NCI-H2227 (cell line): ENCODE measurements around the gene EMC9.

Experiments
- DNase-seq: peaks from one replicate; lab custom pipeline; 2025; ENCODE audit not compliant: unreplicated experiment; lab: John Stamatoyannopoulos, UW

The EMC9 gene

DNA sequence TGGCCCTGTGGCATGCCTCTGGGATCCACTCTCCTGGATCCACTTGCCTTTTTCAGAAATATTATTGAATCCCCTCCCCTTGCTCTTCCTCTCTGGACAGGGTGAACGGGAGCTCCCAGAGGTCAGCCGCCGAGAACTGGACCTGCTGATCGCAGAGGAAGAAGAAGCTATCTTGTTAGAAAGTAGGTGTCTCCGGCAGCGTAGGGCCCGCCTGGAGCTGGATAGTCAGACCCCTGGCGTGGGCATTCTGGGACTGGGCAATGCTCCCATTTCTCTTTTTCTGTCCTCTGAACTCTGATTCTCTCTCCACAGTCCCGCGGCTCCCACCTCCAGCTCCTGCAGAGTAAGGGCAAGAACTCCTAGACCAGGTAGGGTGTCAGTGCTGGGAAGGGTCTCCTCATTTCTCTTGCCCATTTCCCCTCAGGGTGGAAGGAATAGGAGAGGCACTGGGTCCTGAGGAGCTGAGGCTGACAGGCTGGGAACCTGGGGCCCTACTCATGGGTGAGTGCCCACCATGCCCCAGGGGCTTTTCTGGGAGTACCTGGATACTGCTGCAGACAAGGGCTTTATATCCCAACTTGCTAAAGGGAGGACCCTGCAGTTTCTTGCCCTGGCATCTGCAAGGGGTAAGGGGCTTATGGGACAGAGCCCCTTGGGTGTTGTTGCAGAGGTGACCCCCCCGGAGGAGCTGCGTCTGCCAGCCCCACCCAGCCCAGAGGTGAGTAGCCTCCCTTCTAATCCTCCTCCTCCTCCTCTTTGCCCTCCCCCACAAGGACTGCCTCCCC lies 35.8 kb upstream of the EMC9 start:
- DNase-seq = no peak

DNA sequence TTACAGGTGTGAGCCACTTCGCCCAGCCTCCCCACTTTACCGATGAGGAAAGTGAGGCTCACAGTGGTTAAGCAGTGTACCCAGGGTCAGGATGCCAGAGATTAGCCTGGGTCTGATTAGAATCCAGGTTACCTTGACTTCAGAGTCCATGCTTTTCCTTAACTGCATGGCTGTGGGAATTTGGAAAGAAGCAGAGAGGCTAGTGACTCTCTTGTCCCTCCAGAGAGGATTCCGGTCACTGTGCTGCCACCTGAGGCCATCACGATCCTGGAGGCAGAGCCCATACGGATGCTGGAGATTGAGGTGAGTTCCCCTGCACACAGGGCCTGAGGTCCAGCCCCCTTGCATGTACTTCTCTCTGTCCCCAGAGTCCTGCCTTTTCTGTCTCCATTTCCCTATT lies 35.2 kb upstream of the EMC9 start:
- DNase-seq = no peak

GRCh38 chr14:24172871-24173281 lies 31.5 kb upstream of the EMC9 start:
- DNase-seq = peak; percentile 27

GRCh38 chr14:24172261-24172860 lies 31.0 kb upstream of the EMC9 start:
- peak; percentile 45 for DNase-seq

- peak; percentile 98 for DNase-seq
Observed at GRCh38 chr14:24171422-24172260, 30.2 kb upstream of the EMC9 start, which contains the start of gene REC8. Gene REC8 (plus strand): TSS chr14:24172080. CDS start chr14:24172553, 473 bp downstream.

DNA sequence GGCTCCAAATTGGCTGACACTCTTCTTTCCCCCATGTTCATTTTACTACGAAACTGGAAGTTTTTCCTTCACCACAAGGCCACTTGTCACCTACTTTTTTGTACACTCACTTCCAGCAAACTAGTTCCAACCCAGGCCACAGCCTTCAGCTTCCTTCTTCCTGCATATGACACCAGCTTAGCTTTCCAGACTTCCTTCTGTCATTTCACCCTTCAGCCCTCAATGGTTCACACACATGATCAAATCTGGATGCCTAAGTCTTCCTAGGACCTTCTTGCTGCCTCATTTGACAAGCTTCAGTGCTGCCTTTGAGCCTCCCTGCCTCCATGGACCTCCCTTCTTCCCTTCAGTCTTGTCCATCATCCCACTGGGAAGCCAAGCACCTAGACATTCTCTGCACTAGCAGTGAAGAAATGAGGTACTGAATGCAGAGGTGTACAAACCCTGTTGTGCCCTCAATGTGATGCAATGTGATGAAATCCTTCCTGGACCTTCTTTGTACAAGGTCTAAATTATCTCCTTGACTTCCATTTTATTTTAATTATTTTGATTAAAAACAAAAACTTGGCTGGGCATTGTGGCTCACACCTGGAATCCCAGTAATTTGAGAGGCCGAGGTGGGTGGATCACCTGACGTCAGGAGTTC lies 26.2 kb upstream of the EMC9 start:
- DNase-seq = no peak

DNA sequence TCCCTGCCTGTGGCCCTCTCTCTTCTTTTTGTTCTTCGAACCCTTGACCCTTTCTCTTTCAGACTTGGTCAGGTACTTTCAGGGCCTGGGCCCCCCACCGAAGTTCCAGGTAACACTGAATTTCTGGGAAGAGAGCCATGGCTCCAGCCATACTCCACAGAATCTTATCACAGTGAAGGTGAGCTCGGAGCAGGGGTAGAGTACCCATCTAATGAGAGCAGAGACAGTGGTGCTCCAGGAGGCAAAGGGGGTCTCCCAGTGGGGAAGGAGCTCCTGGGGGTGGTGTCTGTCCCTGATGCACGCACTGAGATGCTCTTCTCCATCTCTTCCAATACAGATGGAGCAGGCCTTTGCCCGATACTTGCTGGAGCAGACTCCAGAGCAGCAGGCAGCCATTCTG lies 24.4 kb upstream of the EMC9 start:
- DNase-seq = no peak

DNA sequence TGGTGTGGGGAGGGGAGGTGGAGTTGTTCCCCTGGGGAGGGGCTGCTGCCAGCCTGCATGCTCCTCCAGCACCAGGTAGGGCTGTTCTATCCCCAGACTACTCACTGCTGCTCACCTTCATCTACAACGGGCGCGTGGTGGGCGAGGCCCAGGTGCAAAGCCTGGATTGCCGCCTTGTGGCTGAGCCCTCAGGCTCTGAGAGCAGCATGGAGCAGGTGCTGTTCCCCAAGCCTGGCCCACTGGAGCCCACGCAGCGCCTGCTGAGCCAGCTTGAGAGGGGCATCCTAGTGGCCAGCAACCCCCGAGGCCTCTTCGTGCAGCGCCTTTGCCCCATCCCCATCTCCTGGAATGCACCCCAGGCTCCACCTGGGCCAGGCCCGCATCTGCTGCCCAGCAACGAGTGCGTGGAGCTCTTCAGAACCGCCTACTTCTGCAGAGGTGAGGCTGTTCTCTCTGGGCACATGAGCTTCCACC lies 23.2 kb upstream of the EMC9 start:
- no peak for DNase-seq

GRCh38 chr14:24162093-24162492 lies 20.7 kb upstream of the EMC9 start:
- no peak for DNase-seq

GRCh38 chr14:24160850-24161804 lies 19.7 kb upstream of the EMC9 start, which contains the start of gene IRF9:
Gene IRF9 (plus strand): TSS chr14:24161265. CDS start chr14:24162145, 880 bp downstream.
- DNase-seq = peak; percentile 97

DNA sequence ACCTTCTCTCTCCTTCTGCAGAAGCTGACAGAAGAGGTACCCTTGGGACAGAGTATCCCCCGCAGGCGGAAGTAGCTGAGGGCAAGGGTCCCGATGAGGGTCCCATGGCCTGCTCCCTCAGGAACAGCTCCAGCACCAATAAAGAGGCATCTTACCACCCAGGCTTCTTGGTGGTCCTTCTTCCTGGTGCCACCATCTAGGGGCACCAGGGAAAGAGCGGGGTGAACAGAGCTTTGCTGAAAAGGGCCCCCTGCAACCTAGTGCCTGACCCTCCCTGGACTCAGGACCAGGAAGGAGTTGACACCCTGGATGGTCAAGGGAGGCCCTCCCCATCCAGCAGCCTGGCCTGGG lies 19.1 kb upstream of the EMC9 start:
- DNase-seq = no peak

GRCh38 chr14:24159777-24160498 lies 18.5 kb upstream of the EMC9 start:
- DNase-seq = no peak

GRCh38 chr14:24157331-24157730 lies 15.9 kb upstream of the EMC9 start:
- no peak for DNase-seq

DNA sequence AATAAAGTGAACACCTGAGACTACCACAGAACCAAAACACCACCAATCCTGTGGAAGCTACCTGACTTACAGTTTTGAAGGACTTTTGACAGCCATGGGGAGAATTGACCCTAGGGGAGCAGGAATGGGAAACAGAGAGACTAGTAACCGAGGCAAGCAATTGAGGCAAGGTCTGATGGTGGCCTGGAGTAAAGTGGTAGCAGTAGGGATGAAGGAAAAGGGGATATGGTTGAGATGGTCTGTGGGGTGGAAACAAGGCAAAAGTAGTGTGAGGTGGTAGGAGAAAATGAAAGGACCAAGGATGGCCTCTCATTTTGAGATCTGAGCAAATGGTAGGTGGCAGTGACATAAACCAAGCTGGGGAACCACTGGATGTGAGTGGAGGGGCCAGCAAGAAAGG lies 15.4 kb upstream of the EMC9 start:
- DNase-seq = no peak

- no peak for DNase-seq
Observed at GRCh38 chr14:24155100-24155499, 13.7 kb upstream of the EMC9 start.

GRCh38 chr14:24151404-24152080 lies 10.2 kb upstream of the EMC9 start:
- no peak for DNase-seq

DNA sequence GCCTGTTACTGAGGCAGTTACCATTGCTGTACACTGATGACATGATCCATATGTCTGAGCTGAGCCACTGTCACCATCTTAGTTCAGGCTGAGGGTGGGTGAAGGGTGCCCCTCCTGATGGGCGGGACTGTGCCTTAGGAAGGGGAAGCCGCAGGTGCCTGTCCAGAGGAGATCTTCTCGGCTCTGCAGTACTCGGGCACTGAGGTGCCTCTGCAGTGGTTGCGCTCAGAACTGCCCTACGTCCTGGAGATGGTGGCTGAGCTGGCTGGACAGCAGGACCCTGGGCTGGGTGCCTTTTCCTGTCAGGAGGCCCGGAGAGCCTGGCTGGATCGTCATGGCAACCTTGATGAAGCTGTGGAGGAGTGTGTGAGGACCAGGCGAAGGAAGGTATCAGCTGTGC lies 9.6 kb upstream of the EMC9 start:
- DNase-seq = no peak

DNA sequence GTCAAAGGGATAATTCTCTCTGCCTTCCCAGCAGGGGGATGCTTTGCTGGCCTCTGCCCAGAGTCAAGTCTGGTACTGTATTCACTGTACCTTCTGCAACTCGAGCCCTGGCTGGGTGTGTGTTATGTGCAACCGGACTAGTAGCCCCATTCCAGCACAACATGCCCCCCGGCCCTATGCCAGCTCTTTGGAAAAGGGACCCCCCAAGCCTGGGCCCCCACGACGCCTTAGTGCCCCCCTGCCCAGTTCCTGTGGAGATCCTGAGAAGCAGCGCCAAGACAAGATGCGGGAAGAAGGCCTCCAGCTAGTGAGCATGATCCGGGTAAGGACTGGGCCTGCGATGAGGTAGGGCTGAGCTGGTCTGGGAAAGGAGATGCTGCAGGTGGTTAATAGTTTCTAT lies 9.2 kb upstream of the EMC9 start:
- no peak for DNase-seq

GRCh38 chr14:24150061-24150460 lies 8.7 kb upstream of the EMC9 start:
- no peak for DNase-seq
